ENCODE data around the gene FOXO3.

DNA sequence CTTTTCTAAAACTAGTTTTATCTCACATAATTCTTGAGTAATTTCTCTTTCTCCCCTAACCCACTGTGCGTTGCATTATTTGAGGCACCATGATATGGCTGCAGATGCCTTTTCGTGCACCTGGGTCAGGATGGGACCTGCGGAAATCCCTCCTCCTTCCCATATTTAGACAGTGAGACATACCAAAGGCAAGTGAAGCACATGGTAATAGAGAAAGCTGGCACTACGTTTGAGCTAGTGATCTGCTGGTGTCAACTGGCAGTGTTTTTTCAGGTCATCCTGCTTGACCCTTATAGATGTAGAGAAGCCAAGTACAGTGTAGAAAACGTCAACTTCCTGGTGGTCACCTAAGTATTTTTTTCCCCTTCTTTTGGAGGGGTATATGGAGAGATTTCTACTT, 71.7 kb downstream of the FOXO3 start:
- TF ChIP-seq, protein P1, sequence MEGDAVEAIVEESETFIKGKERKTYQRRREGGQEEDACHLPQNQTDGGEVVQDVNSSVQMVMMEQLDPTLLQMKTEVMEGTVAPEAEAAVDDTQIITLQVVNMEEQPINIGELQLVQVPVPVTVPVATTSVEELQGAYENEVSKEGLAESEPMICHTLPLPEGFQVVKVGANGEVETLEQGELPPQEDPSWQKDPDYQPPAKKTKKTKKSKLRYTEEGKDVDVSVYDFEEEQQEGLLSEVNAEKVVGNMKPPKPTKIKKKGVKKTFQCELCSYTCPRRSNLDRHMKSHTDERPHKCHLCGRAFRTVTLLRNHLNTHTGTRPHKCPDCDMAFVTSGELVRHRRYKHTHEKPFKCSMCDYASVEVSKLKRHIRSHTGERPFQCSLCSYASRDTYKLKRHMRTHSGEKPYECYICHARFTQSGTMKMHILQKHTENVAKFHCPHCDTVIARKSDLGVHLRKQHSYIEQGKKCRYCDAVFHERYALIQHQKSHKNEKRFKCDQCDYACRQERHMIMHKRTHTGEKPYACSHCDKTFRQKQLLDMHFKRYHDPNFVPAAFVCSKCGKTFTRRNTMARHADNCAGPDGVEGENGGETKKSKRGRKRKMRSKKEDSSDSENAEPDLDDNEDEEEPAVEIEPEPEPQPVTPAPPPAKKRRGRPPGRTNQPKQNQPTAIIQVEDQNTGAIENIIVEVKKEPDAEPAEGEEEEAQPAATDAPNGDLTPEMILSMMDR (IDR thresholded peaks at IDR 0.05): no peak
- TF ChIP-seq POLR2A (IDR thresholded peaks at IDR 0.05): no peak

Data from prostate gland (tissue), 2 donors.